ENCODE data around the gene FGGY.

DNA sequence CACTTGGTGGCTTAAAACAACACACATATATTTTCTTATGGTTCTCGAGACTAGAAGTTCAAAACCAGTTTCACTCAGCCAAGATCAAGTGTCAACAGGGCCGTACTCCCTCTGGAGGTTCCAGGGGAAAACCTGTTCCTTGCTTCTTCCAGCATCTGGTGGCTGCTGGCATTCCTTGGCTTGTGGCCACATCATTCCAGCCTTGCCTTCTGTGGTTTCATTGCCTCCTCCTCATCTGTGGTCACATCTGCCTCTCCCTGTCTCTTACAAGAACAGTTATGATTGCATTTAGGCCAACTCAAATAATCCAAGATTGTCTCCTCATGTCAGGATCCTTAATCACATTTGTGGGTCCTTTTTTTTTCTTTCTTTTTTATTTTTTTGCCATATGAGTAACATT lies 277.2 kb downstream of the FGGY start:
- TF ChIP-seq EZH2phosphoT487 (conservative IDR thresholded peaks at IDR 0.05; ENCODE audit: low read length), result no peak
- TF ChIP-seq, protein P1, sequence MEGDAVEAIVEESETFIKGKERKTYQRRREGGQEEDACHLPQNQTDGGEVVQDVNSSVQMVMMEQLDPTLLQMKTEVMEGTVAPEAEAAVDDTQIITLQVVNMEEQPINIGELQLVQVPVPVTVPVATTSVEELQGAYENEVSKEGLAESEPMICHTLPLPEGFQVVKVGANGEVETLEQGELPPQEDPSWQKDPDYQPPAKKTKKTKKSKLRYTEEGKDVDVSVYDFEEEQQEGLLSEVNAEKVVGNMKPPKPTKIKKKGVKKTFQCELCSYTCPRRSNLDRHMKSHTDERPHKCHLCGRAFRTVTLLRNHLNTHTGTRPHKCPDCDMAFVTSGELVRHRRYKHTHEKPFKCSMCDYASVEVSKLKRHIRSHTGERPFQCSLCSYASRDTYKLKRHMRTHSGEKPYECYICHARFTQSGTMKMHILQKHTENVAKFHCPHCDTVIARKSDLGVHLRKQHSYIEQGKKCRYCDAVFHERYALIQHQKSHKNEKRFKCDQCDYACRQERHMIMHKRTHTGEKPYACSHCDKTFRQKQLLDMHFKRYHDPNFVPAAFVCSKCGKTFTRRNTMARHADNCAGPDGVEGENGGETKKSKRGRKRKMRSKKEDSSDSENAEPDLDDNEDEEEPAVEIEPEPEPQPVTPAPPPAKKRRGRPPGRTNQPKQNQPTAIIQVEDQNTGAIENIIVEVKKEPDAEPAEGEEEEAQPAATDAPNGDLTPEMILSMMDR (IDR thresholded peaks at IDR 0.05; ENCODE audit: insufficient read depth, low read length, poor library complexity, severe bottlenecking), result no peak
